Calu3 (cell line): ENCODE data around the gene ACAP1. TPM values are rescaled to one million over a fixed set of nuclear protein-coding genes. Genes with fewer than 3 reads are reported as not detected.

ENCODE experiments used
- BruUV-seq: library from RNA; stranded (reverse); fragments of 400-500 nt; replicated peaks from 2 replicates; lab custom pipeline; 2021; lab: Mats Ljungman, UMichigan
- CTCF ChIA-PET: fragments of 300-600 bp; sonication (Branson Sonifier 250); formaldehyde crosslinking; loops from one replicate; lab custom pipeline; 2022; ENCODE audit warnings: antibody characterized with exemption; lab: Charles Lee
- DNase-seq: peaks from one replicate; pipeline ENCODE4 v3.0.0; 2022
- H3K27ac Mint-ChIP-seq: one replicate; pipeline ENCODE4 v1.8.0; 2022; ENCODE audit warnings: mixed read lengths; ENCODE audit not compliant: unreplicated experiment
- H3K27me3 Mint-ChIP-seq: one replicate; pipeline ENCODE4 v1.8.0; 2022; ENCODE audit warnings: mixed read lengths; ENCODE audit not compliant: unreplicated experiment
- H3K36me3 Mint-ChIP-seq: one replicate; pipeline ENCODE4 v1.8.0; 2022; ENCODE audit warnings: mild to moderate bottlenecking, moderate library complexity, mixed read lengths; ENCODE audit not compliant: insufficient read depth, unreplicated experiment
- H3K4me1 Mint-ChIP-seq: one replicate; pipeline ENCODE4 v1.8.0; 2022; ENCODE audit warnings: mild to moderate bottlenecking, low read depth, mixed read lengths; ENCODE audit not compliant: unreplicated experiment
- H3K4me3 Mint-ChIP-seq: one replicate; pipeline ENCODE4 v1.8.0; 2022; ENCODE audit warnings: mild to moderate bottlenecking, low read depth, moderate library complexity, mixed read lengths; ENCODE audit not compliant: unreplicated experiment
- H3K9me3 Mint-ChIP-seq: one replicate; pipeline ENCODE4 v1.8.0; 2022; ENCODE audit warnings: low read depth, mixed read lengths; ENCODE audit not compliant: unreplicated experiment
- CTCF ChIP-seq: fragments of 200-600 bp; IDR thresholded peaks from one replicate; pipeline ENCODE4 v1.8.0; 2022; ENCODE audit warnings: antibody characterized with exemption; ENCODE audit not compliant: unreplicated experiment
- intact Hi-C: fragments of 100-400 bp; cut with micrococcal nuclease; formaldehyde crosslinking; loops from one replicate; pipeline ENCODE4 v1.10.0; 2022; ENCODE audit not compliant: unreplicated experiment
- total RNA-seq: library from RNA; stranded (reverse); gene quantifications from 2 replicates; pipeline ENCODE4 v1.2.3, GENCODE V29; 2022

ACAP1 gene
- total RNA-seq, 1 experiment from 2014 or later = not detected

- peaks cover 24% of the 10 kb centered on the region for H3K27me3 Mint-ChIP-seq
- H3K27ac Mint-ChIP-seq = no peak overlapping the region
- no TSS peak for BruUV-seq
- peaks cover 15% of the 10 kb centered on the region for H3K4me1 Mint-ChIP-seq
- H3K4me3 Mint-ChIP-seq = peak overlapping the region; percentile 52
- CTCF ChIA-PET = interaction anchor here (0.9 to 1.4 kb wide), 6 partner anchors 16 to 75 kb away, joined by 3 to 14 read pairs (median 6); partner anchors contain the start of genes GABARAP, NEURL4 and SLC2A4
- H3K9me3 Mint-ChIP-seq = no peaks in the 10 kb centered on the region
- peak; percentile 86 for DNase-seq
- peak; percentile 73 for TF ChIP-seq CTCF
- H3K36me3 Mint-ChIP-seq = peaks cover 4% of the 10 kb centered on the region
- intact Hi-C loops = no loop called here
These were observed 40.0 kb upstream of the ACAP1 start for GRCh38 chr17:7296189-7296861.

- intact Hi-C loops = no loop called here
- TF ChIP-seq CTCF = no peak
- CTCF ChIA-PET = no interaction called here
- Mint-ChIP-seq H3K4me3 (no peak overlapping the region), H3K27me3 (peaks cover 12% of the 10 kb centered on the region), H3K27ac (no peak overlapping the region), H3K9me3 (no peaks in the 10 kb centered on the region), H3K4me1 (no peaks in the 10 kb centered on the region), H3K36me3 (peaks cover 27% of the 10 kb centered on the region)
- DNase-seq = no peak
- BruUV-seq = no TSS peak
These were observed 32.1 kb upstream of the ACAP1 start for GRCh38 chr17:7304179-7304578.

GRCh38 chr17:7306911-7307685 is 29.2 kb upstream of the ACAP1 start, which contains the start of gene EIF5A:
Gene EIF5A (plus strand): TSS chr17:7307628. CDS start chr17:7309636, 2,008 bp downstream.
- DNase-seq = peak; percentile 97
- intact Hi-C loops = no loop called here
- TSS peak; percentile 21 for BruUV-seq
- Mint-ChIP-seq H3K4me1 (peaks cover 26% of the 10 kb centered on the region), H3K27me3 (no peaks in the 10 kb centered on the region), H3K36me3 (peaks cover 55% of the 10 kb centered on the region), H3K4me3 (peak within 1 kb of the TSS; percentile 81), H3K27ac (peak within 1 kb of the TSS; percentile 97), H3K9me3 (no peaks in the 10 kb centered on the region)
- TF ChIP-seq CTCF = no peak
- CTCF ChIA-PET = no interaction called here

- BruUV-seq = no TSS peak
These were observed 28.4 kb upstream of the ACAP1 start for GRCh38 chr17:7307686-7308624.

More at GRCh38 chr17:7307686-7308624, 28.4 kb upstream of the ACAP1 start:
- H3K27ac Mint-ChIP-seq = peak overlapping the region; percentile 97
- H3K36me3 Mint-ChIP-seq = peaks cover 64% of the 10 kb centered on the region
- H3K4me1 Mint-ChIP-seq = peaks cover 26% of the 10 kb centered on the region
- DNase-seq = peak; percentile 48
- peak overlapping the region; percentile 81 for H3K4me3 Mint-ChIP-seq
- no peaks in the 10 kb centered on the region for H3K9me3 Mint-ChIP-seq
- intact Hi-C loops = no loop called here
- no peak for TF ChIP-seq CTCF
- CTCF ChIA-PET = no interaction called here
- H3K27me3 Mint-ChIP-seq = no peaks in the 10 kb centered on the region
